ENCODE results near the gene USH1C.

USH1C gene

DNA sequence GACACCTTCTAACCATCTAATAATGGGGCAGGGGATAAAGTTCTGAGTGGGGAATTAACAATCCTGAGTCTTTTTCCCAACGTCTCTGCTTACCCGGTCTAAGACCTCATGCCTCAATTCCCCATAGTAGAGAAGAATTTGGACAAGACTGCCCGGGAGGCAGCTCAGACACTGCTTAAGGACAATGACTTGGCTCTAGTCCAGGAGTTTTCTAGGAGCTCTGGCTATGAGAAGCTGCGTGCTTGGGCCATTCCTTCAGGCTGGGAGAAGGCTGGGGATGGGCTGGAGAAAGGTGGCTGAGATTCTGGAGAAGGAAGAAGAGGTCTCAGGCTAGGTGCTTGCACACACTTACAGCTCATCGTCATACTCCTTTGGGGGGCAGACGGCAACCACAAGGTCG is 47.8 kb downstream of the USH1C start:
- DNase-seq, result no peak

DNA sequence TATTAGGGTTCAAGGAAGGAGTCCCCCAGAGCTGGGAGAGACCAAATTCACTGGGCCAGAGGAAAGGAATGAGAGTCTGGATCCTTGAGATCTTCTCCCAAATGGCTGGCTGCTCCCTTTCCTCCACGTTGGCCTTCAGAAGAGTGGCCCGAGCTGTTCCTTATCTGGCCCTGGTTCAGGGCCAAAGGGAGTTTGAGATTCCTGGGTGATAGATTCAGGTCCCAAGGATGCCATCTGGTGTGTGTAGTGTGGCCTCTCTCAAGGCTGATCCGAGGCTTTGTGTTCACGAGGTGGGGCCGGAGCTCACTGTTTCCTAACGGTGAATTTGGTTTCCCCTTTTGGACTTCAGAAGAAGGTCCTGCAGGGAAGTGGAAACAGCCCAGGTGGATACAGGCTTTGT is 50.2 kb downstream of the USH1C start:
- no peak for DNase-seq

DNA sequence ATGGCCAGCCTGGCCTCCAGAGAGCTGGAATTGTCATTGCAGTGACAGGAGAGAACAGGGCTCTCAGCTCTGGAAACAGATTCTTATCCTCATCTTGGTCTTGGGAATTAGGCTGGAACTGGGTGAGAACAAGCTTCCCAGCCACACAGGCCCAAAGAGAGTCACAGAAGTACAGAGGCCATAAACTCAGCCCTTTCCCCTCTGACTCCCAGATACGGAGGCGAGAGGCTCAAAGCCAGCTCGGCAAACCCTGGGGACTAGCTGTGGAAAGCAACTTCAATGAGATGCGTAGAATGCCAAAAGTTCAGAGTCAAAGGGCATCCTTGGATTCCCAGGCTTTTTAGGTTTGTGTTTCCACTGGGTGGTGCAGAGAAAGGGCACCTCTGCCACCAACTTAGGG is 53.3 kb downstream of the USH1C start:
- DNase-seq, result no peak

DNA sequence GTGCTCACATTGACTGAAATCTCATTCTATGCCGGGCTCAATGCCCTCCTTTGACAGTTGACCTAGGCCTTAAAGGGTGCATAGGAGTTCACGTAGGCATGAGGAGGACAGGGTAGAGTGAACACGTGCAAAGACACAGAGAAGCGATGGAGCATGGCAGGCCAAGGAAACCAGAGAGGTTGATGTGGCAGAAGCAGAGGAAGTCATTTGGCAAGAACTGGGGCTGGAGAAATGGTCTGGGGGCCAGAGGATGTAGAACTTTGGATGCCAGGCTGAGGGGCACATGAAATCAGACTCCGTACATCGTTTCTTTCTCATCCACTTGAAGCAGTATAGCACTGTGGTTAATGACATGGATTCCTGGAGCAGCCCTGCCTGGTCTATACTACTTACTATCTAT is 54.0 kb downstream of the USH1C start:
- no peak for DNase-seq

DNA sequence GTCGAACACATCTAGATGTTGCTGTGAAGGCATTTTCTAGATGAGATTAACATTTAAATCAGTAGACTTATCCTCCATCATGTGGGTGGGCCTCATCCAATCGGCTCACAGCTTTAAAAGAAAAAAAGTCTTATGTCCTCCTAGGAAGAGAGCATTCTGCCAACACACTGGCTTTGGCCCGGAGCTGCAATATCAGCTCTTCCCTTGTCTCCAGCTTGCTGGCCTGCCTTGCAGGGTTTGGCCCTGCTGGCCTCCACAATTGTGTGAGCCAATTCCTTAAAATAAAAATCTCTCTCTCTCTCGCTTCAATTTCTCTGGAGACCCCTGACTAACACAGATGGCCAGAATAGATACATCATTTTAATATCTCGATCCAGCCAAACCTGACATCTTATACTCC is 54.5 kb downstream of the USH1C start:
- DNase-seq, result no peak

DNA sequence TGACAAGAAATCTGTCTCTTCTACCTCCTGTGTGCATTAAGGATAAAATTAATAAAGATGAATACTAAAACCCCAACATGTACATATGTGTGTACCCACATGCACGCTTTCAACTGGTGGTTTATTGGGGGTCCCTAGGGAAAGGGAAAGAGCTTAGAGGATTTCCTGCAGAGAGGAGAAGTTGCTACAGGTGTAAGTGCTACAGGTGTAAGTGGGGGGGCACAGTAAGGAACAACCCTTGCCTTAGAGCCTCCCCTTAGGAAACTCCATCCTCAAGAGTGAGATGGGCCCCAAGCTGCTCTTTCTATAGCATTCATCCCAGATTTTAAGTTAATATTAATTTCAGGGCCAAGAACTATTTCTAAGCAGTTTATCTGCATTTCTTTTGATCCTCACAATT is 55.7 kb downstream of the USH1C start:
- no peak for DNase-seq

DNA sequence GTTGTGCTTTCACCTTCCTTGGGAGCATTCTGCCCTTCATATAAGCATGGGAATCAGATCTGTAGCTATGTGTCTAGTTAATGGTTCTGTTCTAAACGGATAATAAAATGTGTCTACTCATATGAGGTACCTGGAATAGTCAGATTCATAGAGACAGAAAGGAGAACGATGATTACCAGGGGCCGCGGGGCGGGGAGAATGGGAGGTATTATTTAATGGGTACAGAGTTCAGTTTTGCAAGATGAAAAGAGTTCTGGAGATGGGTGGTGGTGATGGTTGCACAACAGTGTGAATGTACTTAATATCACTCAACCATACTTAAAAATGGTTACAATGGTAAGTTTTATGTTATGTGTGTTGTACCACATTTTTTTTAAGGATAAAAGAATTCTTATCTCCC is 57.6 kb downstream of the USH1C start:
- no peak for DNase-seq

DNA sequence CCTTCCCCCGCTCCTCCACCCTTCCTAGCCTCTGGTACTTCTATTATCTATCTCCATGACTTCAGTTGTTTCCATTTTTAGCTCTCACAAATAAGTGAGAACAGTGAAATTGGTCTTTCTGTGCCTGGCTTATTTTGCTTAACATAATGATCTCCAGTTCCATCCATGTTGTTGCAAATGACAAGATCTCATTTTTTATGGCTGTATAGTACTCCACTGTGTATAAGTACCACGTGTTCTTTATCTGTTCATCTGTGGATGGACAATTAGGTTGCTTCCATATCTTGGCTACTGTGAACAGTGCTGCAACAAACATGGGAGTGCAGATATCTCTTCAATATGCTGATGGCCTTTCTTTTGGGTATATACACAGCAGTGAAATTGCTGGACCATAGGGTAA is 60.7 kb downstream of the USH1C start:
- no peak for DNase-seq

DNA sequence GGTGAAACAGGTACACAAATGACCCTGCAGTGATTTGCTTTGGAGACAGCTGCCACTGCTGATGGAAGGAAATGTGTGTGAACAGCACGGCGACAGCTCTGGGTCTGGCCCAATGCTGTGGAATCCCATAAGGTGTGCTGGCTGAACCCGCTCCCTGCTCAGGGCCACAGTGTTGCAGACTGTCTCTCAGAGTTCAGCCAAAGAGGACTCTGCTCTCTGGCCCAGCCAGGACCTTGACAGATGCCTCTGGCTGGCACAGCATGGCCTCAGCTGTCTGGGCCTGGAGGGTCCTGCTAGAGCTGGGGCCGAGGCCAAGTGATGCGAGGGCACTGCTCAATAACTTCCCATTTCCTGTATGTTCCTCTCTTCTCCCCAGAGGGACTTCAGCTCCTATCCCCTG is 62.3 kb downstream of the USH1C start:
- DNase-seq, result no peak

DNA sequence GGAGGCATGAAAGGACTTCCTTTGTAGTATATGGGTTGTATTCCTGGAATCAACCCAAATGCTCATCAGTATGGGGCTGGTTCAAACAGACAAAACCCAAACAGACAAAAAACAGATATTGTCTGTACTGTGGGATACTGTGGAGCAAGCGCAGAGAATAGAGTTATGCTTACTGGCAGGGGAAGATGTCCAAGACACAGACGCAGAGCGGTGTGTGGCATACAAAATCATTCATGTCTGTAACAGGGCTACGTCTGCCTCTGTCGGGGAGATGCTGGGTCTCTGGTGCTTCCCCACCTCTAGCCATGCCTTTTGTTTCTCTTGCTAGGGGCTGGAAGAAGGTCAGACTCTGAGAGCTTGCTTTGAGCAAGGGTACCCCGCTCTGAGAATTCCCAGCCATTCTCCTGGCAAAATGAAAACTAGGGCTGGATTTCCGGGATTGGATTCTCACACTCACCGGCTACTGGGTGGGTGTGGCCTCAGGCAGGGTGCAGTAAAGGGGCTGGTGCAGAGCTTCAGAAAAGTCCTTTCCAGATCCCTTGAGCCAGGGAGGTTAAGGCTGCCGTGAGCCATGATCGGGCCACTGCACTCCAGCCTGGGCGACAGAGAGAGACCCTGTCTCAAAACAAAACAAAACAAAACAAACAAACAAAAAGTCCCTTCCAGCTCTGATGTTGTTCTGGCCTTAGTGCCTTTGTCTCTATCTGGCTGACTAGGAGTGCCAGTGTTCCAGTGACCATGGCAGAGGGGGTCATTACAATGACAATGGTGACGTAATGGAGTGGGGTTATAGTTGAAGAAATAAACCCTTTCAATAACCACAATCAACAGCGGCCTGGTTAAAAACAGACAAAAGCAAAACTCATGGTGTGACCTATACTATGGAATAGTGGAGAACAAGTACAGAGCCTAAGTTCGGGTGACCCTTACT is 64.7 kb downstream of the USH1C start:
- no peak for DNase-seq

DNA sequence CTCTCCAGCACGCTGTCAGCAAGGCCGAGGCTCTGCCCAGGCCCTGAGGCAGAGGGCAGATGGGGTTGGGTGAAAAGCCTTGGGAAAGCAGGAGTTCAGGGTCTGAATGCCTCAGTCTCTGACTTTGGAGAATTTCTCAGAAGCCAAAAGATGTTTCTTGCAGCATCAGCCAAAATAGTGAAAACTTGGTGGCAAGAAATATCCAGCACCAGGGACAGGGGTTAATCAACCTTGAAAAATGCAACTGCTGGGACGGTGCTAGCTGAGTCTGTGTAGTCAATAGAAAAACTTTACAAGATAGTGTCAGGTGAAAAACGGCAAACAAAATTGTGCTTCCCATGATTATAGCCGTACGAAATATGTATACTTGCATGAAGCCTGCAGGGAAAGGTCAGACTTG is 66.1 kb downstream of the USH1C start:
- DNase-seq, result no peak

DNA sequence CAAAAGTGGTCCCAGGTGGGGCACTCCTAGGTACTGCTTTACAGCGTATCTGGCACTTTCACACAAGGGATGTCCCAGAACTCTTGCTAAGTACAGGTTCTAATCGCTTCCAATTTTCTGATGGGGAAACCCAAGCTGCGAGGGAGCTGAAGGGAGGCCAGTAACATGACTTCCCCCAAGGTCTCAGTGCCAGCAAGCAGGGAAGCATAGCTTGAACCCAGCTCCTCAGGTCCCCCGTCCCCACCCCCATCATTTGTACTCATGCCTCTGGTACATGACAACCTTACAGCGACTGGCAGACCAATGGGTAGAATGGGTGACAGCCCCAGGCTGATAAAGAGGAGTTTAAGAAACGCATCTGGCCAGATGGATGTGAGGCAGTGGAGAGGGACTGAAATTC is 66.9 kb downstream of the USH1C start:
- DNase-seq, result no peak

DNA sequence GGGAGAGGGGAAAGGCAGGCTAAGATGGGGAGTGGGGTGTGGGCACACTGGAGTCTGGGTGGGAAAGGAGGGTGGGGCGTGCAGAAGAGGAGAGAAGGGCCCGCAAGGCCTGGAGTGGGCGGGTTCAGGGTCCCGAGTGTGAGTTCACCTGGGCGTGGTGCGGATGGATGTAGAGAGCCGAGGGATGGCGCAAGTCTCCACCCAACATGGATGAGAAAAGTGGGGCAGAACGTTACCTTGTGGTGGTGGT is 67.2 kb downstream of the USH1C start:
- no peak for DNase-seq

DNA sequence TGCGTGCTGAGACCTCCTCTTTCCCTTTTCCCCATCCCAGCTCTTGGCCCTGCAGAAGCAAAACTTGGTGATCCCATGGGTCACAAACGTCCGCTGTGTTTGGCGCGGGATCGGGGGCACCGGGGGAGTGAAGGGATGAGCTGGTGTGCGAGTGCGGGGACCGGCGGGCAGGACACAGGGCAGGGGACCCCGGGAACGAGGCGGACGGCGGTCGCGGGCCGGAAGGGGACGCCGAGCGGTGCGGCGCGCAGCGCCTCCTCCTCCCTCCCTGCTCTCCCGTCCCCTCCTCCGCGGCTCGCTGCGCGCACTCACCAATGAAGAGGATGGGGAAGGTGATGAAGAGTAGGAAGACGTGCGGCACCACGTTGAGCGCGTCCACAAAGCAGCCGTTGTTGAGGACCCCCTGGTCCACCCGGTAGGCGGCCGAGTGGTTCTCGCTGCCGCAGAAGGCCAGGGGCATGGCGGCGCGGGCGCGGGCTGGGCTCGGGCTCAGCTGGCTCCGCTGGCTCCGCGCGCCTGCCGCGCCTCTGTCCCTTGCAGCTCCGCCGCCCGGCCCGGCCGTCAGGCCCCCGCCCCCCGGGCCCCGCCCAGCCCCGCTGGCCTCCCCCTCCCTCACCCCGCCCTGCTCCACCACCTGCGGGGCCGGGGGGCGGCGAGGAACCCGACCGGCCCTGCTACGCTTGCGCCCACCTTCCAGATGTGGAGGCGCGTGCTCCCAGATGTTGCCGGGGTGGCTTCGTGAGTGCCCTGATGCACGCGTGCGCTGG is 67.7 kb downstream of the USH1C start, which contains the start of gene ABCC8:
Gene ABCC8 (minus strand): TSS at position 529 of the 767 bp plus-strand sequence. CDS start 69 bp downstream, at position 460.
- no peak for DNase-seq

DNA sequence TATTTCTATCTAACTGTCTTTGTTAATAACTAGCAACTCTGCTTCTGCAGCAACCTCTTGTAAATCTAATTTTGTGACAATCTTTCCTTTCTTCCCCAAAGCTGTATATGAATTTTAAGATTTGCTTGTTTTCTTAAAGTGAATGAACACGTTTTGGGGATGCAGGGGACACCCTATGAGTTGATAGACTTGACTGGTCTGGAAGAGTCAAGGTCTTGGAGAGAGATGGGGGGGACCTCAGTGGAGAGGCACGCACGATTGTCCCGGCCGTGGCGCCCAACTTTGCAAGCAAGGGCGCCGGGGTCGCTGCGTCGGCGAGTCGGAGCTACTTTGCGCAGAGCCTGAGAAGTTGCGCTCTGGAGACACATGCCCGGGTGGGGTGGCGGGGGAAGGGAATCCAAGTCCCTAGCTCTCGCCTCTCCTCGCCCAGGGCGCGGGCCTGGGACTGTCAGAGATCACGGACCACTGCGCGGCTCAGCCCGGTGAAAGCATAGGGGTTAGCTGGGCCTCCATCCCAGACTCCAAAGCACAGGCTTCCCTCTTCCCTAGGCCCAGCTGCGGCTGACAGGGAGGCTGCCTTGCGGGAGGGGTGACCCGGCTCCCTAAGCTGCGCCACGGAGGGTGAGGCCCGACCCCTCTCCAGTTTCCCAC is 68.4 kb downstream of the USH1C start:
- DNase-seq, result no peak

DNA sequence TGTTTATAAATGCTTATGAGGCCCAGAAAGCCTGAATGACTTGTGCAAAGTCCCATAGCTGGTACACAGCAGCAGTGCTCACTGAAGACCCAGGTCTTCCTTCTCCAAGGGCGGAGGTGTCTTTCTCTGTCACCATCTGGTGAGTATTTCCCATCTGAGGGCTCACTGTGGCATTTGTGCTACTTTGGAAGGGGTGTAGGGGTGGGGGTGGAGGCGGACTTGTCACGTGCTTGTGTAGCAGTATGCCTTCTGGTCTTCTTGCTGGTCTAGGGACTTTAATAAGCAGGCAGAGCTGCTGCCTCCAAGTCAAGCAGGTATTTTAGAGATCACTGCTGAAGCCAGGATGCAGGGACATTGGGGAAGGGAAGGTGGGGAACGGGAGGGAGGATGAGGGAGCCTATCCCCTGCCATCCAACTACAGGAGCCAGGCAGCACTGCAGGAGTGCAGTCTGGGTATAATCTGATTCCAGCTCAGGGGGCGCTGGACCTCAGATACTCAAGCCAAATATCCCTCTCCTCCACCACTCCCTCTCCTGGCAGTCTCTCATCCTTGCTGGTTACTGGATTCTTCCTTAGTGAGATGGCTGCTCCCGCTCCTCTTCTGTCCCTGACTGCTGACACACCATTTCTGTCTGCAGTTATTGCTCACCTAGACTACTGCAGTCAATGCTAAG is 71.0 kb downstream of the USH1C start:
- no peak for DNase-seq

DNA sequence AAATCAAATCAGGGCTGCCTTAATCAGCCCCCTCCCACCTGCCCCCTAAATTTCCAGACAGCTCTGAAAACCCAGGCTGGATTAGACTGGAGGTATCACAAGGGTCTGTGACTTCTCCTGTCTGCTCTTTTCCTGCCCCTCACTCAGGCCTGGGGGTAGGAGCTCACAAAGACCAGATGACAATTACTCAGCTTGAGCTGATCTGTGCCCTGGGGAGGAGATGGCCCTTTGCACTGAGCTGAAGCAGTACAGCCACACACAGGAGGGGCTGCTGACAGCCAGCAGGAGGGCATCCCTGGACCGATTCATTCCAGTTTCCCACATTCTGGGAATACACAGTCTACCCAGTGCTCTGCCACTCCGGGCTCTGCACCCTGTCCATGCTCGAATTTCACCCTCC is 71.7 kb downstream of the USH1C start:
- DNase-seq, result no peak

DNA sequence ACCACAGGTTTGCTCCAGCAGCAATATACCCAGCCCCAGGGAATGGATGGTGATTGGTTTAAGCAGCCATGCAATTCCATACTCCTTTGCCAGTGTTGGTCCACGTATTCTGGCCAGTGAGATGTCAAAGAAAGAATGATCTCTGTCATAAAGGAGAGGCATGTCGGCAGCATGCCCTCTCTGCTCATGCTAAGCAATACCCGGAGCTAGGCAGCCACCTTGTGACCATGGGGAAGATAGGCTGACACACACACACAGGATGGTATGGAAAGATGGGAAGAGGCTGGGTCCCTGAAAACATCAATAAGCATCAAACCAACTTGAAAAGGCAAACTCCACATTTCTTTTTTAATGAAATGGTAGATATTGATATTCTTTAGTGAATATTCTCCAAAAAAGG is 72.7 kb downstream of the USH1C start:
- DNase-seq, result no peak

DNA sequence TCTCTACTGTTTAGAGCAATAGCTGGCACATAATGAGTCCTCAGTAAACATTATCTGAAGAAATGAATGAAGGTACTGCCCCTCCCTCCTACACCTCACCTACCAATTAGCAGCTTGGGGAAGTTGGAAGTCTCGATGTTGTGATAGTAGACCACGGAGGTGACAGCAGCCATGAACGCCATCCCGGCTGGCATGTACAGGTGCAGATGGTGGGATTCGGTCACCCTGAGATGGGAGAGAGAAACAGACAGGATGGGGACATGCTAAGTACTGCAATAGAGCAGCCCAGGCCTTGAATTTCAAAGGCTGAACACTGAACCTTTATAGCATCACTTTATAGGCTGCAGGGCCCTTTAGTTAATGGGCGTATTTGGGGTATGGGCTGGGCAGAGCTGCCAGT is 74.2 kb downstream of the USH1C start:
- DNase-seq, result no peak

DNA sequence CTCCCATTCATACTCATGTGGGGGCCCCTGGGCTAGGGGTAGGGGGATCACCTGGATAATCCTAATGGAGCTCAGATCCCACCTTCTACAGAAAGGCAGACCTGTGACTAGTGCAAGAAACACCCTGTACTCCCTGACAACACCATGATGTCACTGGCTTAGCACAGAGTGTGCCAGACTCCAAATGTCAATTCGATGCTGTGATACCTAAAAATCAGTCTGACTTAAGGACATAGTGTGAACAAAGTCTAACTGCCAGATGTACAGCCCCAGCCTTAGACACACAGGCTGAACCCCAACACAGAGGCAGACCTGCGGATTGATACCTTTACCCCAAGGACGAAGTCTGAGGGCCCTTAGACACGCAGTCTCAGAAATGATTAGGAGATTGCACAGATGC is 76.1 kb downstream of the USH1C start:
- DNase-seq, result no peak

DNA sequence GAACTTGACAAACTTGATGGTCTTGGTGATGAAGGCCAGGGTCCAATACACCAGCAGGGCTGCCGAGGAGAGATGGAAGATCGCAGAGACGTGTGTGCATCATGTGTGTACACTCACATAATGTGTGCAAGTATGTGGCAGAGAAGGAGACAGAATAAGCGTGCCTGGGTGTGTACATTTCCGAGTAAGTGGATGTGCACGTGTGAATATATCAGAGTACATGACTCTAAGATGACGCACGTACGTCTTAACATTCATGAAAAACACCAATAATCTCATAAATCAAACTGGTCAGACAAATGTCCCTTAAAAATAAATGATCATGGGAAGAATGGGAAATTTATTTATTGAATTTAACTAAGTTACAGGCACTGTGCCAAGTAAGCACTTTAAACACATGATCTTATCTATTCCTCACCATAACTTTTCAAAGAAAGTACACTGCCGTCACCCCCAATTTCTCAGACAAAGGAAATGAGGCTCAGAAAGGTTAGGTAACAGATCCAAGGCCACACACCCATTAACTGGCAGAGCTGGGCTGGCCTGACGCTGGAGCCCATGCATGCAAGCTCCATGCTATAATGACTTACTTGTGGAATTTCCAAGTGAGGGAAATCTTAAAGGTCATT is 80.6 kb downstream of the USH1C start:
- DNase-seq, result no peak

DNA sequence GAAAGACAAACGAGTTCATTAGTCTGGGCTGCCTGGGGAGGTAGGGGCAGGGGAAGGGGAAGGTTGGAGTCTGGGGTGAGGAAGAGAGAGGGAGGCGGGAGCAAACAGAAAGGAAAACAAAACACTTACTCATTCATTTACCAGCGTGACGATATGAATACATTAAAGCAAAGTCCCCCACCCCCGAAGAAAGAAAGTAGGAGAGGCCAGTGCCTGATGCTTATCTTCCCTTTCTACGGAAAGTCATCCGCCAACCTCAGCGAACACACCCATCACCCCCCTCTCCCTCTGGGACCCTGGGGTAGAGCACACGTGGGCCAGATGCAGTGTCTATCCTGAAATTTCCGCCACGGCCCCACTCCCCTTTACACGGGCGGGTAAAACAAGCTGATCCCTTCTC is 81.3 kb downstream of the USH1C start:
- no peak for DNase-seq

DNA sequence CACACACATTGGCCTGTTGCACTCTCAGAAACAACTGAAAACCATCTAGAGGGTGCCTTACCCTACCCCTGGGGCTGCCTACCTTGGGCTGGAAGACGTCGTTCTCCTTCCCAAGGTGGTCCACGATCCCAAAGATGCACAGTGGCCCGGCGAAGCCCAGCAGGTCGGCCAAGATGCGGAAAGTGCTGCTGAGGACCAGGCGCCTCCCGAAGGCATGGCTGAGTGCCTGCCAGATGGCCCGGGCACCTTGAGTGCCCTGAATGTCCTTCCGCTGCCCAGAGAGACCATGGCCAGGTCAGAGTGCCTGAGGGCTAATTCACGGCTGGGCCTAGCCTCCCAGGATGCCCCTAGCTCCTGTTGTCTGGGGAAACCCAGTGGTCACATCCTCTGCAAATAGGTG is 83.8 kb downstream of the USH1C start:
- DNase-seq, result no peak

Data from CD4-positive, alpha-beta T cell treated with Interleukin-21 for 1 hour (primary cell).